ENCODE data around the gene ANXA6.

DNA sequence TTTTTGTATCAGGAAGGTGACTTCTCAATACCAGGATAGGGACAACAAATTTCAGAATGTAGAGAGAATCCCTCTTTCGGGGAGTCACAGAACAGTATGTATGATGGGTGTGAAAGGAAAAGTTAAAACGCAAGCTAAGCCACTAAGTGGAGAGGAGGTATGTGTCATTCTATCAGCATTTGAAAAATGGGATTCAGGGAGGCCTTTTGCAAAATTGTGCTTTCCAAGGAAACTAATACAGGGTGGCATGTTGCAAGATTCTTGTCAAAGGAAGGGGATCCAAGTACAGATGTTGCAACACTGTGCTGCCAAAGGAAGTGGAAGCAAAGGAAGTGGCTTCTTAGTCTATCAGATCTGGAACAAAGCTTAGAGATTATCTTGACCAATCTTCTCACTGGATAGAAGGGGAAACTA lies 64.1 kb downstream of the ANXA6 start:
- no peak for TF ChIP-seq CTCF (IDR thresholded peaks at IDR 0.05; ENCODE audit: borderline replicate concordance, extremely low read depth, low read length, poor library complexity, severe bottlenecking)
- no peak for TF ChIP-seq EZH2 (IDR thresholded peaks at IDR 0.05; ENCODE audit: borderline replicate concordance, low read depth, low read length, severe bottlenecking)
